HepG2 (cell line): ENCODE results near the gene OR8K3.

Experiments
- AGO2 ChIP-seq: fragments of 200-400 bp; formaldehyde crosslinking; optimal IDR thresholded peaks from 2 replicates; pipeline ENCODE3; 2017; ENCODE audit warnings: mild to moderate bottlenecking, low read depth, low read length, moderate library complexity
- BRCA1 ChIP-seq: sonication (generic); formaldehyde crosslinking; IDR thresholded peaks from 2 replicates; pipeline ENCODE4 v1.4.0; 2020; ENCODE audit warnings: missing genetic modification reagents
- EHMT2 ChIP-seq: fragments of 200-600 bp; sonication (generic); IDR thresholded peaks from 2 replicates; pipeline ENCODE4 v1.7.0; 2017; ENCODE audit warnings: antibody characterized with exemption, low read depth, low read length, borderline replicate concordance
- ETV6 ChIP-seq: sonication (generic); formaldehyde crosslinking; conservative IDR thresholded peaks from 2 replicates; pipeline ENCODE4 v1.4.0; 2020; ENCODE audit warnings: missing genetic modification reagents
- EZH2 ChIP-seq: conservative IDR thresholded peaks from 2 replicates; pipeline ENCODE4 v1.6.1; 2012; ENCODE audit warnings: mild to moderate bottlenecking, low read depth, low read length, moderate library complexity
- IKZF1 ChIP-seq: fragments of 450-650 bp; IDR thresholded peaks from 2 replicates; pipeline ENCODE4 v1.7.1; 2016
- IRF1 ChIP-seq: sonication (generic); formaldehyde crosslinking; IDR thresholded peaks from 2 replicates; pipeline ENCODE4 v1.4.0; 2020; ENCODE audit warnings: low read depth, mild to moderate bottlenecking, missing genetic modification reagents
- MYNN ChIP-seq: sonication (generic); formaldehyde crosslinking; IDR thresholded peaks from 2 replicates; pipeline ENCODE4 v1.4.0; 2020; ENCODE audit warnings: mild to moderate bottlenecking, low read depth, missing genetic modification reagents
- SNAPC4 ChIP-seq: sonication (generic); formaldehyde crosslinking; IDR thresholded peaks from 2 replicates; pipeline ENCODE4 v1.4.0; 2020; ENCODE audit warnings: mild to moderate bottlenecking, missing genetic modification reagents
- USF2 ChIP-seq, 2 experiments: sonication (generic) in 1 of 2; formaldehyde crosslinking in 1 of 2; IDR thresholded peaks; 2 replicates each; pipeline versions ENCODE4 v1.5.1 to v1.6.1; 2011 to 2020; ENCODE audit warnings: borderline replicate concordance in 1 of 2, low read depth in 1 of 2, low read length in 1 of 2, mild to moderate bottlenecking in 1 of 2, missing genetic modification reagents in 1 of 2, moderate library complexity in 1 of 2
- ZNF598 ChIP-seq: sonication (generic); formaldehyde crosslinking; IDR thresholded peaks from 2 replicates; pipeline ENCODE4 v1.5.1; 2020; ENCODE audit warnings: mild to moderate bottlenecking, missing genetic modification reagents, borderline replicate concordance
- ZNF761 ChIP-seq: sonication (generic); formaldehyde crosslinking; conservative IDR thresholded peaks from 2 replicates; pipeline ENCODE4 v1.4.0; 2020; ENCODE audit warnings: mild to moderate bottlenecking, missing genetic modification reagents
- ZNF839 ChIP-seq: sonication (generic); formaldehyde crosslinking; IDR thresholded peaks from 2 replicates; pipeline ENCODE4 v1.4.0; 2020; ENCODE audit warnings: missing genetic modification reagents, mild to moderate bottlenecking, borderline replicate concordance
- ZZZ3 ChIP-seq: sonication (generic); formaldehyde crosslinking; IDR thresholded peaks from 2 replicates; pipeline ENCODE4 v1.4.0; 2020; ENCODE audit warnings: missing genetic modification reagents, mild to moderate bottlenecking, borderline replicate concordance

- TF ChIP-seq ZZZ3 (CRISPR knock-in tag): no peak
- no peak for TF ChIP-seq EHMT2
- no peak for TF ChIP-seq USF2 (IDR thresholded peaks at IDR 0.05; ENCODE audit: low read depth, low read length)
- no peak for TF ChIP-seq USF2 (CRISPR knock-in tag; IDR thresholded peaks at IDR 0.05; ENCODE audit: borderline replicate concordance)
- no peak for TF ChIP-seq SNAPC4 (CRISPR knock-in tag)
- no peak for TF ChIP-seq ZNF598 (CRISPR knock-in tag)
- TF ChIP-seq ZNF761: no peak
- no peak for TF ChIP-seq MYNN (CRISPR knock-in tag)
- no peak for TF ChIP-seq EZH2
- no peak for TF ChIP-seq AGO2
- TF ChIP-seq BRCA1: no peak
- no peak for TF ChIP-seq ZNF839 (CRISPR knock-in tag)
- TF ChIP-seq IRF1 (CRISPR knock-in tag): no peak
- TF ChIP-seq ETV6 (CRISPR knock-in tag): no peak
- TF ChIP-seq IKZF1: no peak
Measured at GRCh38 chr11:56333156-56333555, 18.2 kb downstream of the OR8K3 start.
